ENCODE results near the gene ZMYND8.

DNA sequence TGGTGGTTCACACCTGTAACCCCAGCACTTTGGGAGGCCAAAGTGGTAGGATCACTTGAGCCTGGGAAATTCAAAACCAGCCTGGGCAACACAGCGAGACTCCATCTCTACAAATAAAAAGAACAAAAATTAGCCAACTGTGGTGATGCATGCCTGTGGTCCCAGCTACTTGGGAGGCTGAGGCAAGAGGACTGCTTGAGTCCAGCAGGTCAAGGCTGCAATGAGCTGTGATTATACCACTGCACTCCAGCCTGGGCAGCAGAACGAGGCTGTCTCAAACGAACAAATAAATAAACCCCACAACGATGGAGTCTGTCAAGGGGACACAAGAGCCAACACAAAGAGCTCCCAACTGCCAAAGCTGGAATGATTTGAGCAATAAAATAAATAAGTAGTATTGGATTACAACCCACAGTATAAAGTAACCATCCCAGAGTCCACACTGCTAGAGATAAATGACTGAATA, 13.5 kb downstream of the ZMYND8 start:
- TF ChIP-seq, protein P1, sequence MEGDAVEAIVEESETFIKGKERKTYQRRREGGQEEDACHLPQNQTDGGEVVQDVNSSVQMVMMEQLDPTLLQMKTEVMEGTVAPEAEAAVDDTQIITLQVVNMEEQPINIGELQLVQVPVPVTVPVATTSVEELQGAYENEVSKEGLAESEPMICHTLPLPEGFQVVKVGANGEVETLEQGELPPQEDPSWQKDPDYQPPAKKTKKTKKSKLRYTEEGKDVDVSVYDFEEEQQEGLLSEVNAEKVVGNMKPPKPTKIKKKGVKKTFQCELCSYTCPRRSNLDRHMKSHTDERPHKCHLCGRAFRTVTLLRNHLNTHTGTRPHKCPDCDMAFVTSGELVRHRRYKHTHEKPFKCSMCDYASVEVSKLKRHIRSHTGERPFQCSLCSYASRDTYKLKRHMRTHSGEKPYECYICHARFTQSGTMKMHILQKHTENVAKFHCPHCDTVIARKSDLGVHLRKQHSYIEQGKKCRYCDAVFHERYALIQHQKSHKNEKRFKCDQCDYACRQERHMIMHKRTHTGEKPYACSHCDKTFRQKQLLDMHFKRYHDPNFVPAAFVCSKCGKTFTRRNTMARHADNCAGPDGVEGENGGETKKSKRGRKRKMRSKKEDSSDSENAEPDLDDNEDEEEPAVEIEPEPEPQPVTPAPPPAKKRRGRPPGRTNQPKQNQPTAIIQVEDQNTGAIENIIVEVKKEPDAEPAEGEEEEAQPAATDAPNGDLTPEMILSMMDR (IDR thresholded peaks at IDR 0.05) = no peak
- TF ChIP-seq POLR2A (IDR thresholded peaks at IDR 0.05) = no peak

All from heart left ventricle (tissue), 13 donors.